Measurements from ENCODE around the gene ATP11A.

The ATP11A gene

DNA sequence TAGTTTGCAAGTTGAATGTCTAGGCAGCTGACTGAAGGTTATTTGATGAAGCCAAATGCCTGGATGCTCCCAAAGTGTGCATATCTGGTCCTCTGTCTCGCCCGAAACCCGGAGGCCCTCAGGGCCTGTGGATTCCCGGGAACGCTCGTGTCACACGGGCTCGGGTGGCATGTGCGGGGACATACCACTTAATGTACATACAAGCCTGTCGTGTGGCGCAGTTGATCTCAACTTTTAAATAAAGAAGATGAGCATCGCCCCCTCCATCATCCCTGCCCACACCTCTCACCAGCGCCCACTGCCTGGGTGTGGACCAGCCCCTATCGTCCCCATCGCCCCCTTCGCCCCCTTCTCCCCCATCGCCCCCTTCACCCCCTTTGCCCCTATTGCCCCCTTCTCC is 33.9 kb downstream of the ATP11A start:
- no peak for DNase-seq (ENCODE audit: low spot score)

DNA sequence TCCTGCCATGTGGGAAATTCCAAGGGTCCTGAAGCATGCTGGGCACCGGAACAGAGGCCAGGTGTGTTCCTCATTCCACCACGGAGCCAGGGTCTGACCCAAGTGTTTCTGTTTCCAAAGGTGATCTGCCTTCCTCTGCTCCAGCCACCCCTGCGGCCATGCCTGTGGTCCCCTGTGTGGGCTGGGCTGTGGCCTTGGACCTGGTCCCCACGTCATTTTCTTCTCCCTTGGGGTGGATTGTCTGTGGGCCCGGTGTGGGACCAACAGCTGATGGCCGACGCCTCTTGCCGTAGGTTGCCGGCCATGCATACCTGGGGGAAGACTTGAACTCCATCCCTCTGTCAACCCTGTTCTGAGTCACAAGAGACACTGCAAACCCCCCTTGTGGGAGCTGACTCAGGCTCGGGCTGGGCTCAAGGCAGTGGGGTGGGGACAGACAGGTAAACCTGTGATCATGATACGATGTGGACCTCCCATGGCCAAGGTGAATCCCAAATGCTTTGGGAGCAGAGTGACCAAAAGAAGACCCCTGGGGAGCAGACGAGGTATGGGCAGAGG is 35.0 kb downstream of the ATP11A start:
- DNase-seq (ENCODE audit: low spot score): no peak

DNA sequence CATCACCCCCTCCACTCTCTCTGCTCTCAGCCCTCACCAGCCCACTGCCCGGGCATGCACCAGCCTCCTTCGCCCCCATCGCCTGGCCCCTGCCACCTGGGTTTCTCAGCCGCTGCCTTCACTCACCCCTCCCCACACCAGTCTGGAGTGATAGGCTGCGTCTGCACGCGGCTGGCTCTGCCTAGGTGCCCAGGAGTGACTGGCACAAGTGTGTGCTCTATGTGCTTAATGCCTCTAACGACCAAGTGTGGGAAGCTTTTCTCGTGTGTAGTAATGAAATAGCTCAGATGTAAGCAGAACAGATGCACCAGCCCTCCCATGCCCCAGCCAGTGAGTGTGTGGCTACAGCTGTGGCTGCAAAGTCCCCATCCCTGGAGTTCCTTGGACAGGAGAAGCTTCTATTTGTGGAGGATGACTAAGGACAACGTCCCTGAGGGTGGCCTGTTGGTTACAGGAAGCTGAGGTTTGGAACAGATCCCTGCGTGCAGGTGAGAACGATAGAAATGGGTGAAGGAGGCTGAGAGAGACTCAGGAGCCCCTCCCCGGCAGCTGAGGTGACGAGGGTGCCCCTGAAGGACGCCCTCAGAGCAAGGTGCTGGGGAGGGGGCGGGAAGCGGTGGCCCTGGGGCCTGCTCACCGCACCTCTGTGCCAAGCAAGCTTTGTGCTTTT is 35.6 kb downstream of the ATP11A start:
- no peak for DNase-seq (ENCODE audit: low spot score)

DNA sequence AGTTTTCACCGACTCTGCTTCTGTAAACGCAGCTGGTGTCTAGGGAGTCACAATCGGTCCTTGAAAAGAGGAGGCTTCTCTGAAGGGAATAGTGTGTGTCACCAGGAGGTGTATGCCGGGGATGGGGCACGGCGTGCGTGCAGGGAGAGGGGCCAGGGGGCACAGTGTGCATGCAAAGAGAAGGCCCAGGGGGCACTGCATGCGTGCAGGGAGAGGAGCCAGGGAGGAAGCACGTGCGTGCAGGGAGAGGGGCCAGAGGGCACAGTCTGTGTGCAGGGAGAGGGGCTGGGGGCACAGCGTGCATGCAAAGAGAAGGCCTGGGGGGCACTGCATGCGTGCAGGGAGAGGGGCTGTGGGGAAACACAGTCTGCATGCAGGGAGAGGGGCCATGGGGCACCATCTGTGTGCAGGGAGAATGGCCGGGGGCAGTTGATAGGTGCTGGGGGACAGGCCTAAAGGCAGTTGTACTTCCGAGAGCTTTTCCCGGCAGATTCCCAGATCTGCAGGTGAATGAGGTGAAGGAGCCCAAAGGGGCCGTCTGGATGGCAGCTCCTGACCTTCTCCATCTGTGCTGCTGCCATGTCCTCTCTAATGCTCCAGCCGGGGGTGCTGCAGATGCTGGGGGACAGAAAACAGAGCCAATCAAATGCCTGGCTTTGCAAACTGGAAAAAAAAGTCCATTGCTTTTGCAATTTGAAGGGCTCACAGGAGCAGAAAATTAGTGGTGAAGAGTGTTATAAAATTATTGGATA is 36.4 kb downstream of the ATP11A start:
- DNase-seq (ENCODE audit: low spot score): no peak

DNA sequence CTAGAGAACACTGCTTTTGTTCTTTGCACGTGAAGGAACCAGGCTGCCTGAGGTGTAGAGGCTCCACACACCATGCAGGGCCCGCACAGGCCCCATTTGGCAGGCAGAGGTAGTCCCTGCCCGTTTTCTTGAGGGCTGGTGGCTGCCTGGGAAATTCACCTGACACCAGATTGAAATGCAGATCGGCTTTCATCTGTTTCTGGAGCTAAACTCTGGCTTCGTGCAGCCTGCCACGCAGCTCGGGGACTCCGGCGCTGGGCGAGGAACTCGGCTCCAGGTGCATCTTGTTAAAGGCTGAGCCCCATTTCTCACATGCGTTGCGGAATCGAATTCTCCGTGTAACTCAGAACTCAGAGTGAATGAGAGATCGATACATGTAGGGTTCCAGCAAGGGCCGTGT is 37.7 kb downstream of the ATP11A start:
- no peak for DNase-seq (ENCODE audit: low spot score)

DNA sequence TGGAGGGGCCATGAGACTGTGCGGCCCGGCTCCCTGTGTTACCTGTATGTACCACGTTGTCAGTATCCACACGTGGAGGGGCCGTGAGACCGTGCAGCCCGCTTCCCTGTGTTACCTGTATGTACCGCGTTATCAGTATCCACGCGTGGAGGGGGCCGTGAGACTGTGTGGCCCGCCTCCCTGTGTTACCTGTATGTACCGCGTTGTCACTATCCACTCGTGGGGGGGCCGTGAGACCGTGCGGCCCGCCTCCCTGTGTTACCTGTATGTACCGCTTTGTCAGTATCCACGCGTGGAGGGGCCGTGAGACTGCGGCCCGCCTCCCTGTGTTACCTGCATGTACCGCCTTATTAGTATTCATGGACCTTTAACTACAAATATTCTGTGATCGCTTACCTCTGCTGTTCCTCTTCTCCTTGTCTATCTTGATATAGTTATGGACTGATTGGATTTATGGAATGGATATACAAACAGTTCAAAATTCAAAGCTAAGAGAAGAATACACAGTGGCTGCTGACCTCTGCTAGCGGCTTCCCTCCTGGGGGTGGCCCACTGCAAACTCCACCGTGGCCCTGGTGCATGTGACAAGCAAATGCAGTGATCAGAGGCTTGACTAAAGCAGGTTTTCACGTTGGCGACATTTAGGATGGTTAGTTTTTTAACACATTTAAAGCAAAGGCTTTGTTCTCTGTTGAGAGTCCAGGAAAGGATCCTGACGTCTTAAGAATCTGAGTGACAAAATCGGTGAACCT is 38.7 kb downstream of the ATP11A start:
- DNase-seq (ENCODE audit: low spot score): no peak

DNA sequence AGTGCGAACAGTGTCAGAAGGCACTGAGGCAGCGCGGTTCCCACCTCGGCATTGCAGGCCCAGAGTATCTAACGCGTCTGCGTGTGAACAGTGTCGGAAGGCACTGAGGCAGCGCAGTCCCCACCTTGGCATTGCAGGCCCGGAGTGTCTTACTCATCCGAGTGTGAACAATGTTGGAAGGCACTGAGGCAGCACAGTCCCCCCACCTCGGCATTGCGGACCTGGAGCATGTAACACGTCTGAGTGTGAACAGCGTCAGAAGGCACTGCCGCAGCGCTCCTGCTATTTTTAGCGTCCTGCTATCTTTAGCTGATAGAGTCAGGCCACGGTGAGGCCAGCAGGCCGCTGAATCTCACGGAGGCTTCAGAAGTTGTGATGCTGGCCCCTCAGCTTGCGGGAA is 39.6 kb downstream of the ATP11A start:
- no peak for DNase-seq (ENCODE audit: low spot score)

DNA sequence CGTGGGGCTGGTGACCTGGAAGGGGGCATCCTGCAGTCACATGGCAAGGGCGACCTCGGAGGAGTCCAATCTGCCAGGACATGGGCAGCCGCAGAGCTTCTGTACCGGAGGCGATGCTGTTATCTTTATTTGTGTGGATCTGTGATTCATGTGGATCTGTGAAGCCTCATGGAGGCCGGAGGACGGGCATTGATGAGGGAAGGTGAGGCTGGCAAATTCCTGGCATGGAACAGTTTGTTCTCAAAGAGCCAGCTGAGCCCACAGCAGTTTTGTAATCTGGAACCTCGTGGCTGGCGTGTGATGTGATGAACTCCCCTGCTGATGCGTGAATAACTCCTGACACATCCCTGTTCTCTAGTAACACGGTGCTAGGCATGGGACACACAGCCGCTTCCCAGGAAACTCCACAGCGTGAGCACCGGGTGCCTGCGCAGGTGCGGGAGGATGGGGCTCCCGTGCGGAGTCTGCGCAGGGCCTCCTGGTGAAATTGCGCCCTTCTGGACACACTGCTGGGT is 40.4 kb downstream of the ATP11A start:
- no peak for DNase-seq (ENCODE audit: low spot score)

DNA sequence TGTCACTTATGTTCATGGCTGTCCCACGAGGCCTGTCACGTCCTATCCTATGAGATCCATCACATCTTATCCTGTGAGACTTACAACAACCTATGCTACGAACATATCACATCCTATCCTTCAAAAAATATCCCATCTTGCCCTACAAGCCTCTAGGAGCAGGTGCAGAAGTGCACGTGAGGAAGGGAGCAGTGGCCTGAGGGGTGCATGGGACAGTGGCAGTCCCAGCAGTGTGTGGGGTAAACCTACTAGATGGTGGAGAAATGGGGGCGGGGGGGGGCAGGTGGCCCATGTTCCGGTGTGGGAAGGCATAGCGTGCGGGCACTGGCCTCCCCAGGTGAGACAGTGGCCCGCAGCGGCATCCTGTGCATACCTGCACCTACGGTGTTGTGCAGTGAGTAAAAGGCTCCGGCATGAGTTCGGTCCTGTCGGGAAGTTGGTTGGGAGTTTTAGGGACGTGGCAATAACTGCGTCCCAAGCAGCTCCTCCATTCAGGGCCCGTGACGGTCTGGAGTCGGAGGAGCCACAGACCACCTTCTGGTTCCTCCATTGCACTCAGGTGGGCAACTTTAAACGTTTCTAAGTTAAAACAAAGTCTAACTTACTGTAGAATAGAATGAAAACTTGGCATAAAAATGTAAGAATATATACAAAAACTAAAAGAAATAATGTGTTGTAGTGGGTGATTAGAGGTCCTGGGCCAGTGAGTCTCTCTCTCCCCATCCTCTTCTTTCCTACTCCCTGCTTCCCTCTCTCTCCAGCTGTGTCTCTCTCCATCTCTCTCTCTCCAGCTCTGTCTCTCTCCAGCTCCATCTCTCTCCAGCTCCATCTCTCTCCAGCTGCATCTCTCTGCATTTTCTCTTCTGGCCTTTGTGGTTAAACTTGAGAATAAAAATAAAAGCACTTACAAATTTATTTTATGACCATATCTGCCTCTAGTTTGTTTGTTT is 42.1 kb downstream of the ATP11A start:
- DNase-seq (ENCODE audit: low spot score): no peak

DNA sequence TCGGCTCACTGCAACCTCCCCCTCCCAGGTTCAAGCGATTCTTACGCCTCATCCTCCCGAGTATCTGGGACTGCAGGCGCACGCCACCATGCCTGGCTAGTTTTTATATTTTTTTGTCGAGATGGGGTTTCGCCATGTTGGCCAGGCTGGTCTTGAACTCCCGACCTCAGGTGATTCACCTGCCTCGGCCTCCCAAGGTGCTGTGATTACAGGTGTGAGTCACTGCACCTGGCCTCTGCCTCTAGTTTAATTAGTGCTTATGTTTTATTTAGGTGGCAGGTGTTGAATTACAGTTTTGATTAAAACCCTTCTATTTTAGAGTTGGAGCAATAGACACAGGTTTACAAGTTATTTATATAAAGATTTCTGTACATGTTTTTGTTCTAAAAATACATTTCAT is 42.8 kb downstream of the ATP11A start:
- DNase-seq (ENCODE audit: low spot score): no peak

DNA sequence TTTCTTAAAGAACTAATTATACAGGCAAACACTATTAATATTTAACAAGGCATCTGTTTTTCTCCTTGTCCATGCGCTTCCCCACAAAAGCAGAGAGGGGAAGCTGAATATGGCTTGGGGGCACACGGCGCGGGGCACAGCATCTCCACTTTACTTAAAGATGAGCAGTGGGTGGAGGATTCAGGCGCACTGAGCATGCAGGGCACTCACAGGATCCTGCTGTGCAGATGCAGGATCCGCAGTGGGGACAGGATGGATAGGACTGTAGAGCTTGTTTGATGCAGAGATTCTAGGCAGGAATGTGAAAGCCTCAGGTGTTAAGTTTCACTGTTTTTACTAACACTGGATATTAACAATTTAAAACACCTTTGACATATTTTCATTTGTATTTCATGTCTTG is 43.3 kb downstream of the ATP11A start:
- no peak for DNase-seq (ENCODE audit: low spot score)

DNA sequence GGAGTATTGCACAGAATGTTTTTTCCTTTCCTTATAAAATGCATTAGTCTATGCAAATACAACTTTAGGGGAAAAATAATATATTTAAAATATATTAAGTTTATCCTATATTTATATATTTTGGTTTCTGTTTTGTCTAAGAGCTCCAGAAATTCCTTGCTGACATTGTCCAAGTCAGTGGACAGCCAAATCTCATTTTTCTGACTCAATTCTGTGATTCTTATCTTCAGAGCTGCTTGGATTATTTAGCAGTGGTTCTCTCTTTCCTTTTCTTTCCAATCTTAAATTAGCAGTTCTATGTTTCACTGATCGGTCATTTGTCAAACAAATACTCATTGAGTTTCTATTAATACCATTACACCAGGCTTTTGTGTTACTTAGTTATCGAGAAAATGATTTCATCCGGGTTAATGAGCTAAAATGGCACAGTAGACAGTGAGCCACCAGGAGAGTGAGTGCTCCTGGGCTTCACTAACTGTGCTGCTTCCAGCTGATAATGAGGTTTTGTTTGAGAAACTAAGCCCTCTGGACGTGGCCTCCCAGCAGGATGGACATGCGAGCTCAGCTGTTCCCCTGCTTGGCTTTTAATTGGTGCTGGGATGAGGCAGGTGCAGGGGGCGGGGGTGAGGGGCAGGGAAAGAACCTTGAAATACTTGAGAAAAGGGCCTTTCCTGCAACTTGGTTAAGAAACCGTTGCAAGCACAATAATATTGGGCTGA is 44.0 kb downstream of the ATP11A start:
- no peak for DNase-seq (ENCODE audit: low spot score)

DNA sequence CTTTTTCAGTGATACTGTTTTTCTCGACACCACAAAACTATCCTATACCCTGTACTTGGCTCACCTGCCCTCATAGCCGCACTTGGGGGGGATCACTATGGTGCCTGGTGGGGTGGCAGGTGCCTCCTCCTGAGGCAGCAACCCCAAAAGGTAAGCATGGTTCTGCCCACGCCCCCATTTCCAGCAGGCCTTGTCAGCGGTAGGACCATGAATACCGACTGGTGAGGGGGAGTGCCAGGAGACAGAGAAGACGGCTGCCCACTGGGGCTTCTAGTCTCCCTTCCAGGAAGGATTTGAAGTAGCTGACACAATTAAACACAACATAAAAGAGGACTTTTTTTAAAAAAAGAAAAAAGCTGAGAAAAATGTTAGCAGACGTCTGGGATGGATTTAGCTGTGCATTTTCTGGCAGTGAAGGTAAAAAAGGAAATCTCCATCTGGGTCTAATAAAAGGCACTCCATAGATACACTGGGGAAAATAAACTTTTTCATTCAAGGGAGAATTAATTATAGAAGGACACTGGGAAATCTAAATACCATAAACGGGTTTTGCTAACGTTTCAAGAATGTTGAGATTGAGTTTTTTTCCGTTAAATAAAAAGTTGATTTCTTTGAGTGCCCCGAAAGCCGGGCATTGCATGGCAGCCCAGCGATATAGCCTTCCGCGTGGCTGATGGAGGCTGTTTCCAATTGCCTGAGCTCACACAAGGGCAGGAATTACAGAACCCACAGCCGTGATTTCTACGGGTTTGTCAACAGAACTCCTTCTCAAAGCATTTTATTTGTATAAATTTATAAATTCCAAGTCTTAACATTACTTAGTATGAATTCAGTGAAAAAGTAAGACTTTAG is 45.1 kb downstream of the ATP11A start:
- no peak for DNase-seq (ENCODE audit: low spot score)

DNA sequence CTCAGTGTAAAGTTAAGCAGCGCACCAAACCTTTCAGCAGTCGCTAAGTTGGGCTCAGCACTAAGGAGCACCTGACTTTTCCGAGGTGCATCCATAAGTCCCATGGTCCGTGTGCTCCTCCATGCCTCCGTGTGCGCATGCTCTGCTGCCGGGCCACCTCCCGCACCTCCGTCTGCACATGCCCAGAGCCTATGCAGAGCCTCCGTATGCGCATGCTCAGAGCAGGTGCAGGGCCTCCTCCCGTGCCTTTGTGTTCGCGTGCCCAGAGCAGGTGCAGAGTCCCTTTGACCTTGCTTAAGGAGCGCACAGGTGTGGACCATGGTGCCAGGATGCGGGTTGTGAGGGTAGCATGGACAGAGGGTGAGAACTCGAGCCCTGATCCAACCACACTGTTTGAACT is 46.0 kb downstream of the ATP11A start:
- no peak for DNase-seq (ENCODE audit: low spot score)

DNA sequence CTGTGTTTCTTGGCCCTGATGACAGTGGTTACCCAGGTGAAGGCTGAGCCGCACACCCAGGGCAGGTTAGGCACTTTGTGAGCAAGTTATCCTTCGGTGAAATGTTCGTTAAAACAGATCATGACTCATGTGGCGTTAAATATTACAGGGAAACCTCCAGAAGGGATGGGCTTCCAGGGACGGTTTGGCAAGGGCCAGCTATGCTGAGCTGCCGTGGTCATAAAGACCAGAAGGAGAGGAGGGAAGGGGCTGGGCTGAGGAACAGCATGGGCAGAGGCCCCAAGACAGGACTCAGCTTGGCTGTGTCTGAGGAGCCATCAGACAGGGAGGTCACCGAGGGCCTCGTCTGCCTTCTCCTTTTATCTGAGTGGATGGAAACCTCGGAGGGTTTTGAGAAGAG is 47.5 kb downstream of the ATP11A start:
- no peak for DNase-seq (ENCODE audit: low spot score)

DNA sequence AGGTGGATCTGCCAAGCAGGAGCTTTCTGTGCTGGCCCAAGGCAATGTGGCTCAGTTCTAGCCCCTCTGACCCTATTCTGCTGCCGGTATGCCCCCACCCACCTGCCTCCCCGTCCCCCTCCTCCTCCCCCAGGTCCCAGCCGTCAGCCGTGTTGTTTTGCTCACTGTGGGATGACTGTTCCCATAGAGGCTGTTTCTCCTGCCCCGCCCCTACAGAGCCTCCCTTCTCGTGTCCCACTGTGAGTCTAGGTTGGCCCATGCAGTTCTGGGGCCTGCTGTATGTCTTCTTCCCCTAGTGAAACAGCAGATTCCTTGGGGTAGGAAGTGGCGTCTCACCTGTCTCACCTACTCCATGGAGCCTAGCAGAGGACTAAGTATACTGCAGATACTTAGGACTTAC is 48.8 kb downstream of the ATP11A start:
- no peak for DNase-seq (ENCODE audit: low spot score)

DNA sequence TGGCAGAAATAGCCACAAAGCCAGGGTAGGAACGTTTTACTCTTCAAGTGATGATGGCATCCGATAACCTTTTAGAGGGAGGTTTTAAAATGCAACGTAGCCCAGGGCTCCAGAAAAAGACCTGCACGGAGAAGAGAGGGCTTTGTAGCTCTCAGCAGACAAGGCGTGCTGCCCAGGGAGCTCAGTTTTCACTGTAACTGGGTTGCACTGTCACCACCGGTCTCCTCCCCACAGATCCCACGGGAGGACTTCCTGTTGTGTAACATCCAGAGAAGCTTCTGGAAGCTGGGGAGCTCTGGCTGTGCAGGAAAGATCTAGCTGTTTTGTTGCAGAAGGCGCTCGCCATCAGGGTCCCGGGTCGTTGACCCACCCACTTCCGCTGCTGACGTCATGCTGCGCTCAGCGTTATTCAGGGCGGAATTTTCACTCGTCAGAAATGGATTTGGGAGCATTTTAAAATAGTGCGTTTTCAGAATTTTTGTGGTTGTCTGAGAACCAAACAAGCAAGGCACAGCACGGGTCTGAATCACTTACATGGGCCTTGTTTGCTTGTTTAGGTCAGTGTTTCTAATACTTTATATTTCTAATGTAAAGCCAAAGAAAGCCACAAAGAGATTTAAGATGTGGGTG is 50.8 kb downstream of the ATP11A start:
- no peak for DNase-seq (ENCODE audit: low spot score)

DNA sequence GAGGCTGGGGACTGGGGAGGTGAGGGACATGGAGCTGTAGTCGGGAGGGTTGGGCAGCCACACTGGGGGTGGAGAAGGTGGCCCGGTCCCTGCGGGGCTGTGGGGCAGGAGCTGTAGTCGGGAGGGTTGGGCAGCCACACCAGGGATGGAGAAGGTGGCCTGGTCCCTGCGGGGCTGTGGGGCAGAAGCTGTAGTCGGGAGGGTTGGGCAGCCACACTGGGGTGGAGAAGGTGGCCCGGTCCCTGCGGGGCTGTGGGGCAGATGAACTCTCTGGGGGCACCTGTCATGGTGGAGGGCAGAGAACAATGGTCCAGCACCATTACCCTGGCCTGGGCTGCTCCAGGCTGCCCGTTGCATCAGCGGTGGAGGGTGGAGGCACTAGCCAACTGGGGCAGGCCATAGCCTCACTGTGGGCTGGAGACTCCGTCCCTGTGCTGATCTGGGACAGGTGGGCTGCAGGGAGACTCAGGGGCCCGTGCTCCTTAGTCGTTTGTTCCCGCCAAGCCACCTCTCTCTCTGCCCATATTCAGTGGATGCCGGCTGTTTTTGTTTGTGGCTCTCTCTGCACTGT is 51.4 kb downstream of the ATP11A start:
- no peak for DNase-seq (ENCODE audit: low spot score)
